GM13976 (cell line): Measurements from ENCODE around the gene MRTFA.
"Not testable (repeated sequence)": the region's sequence is repeated elsewhere in the genome, so short reads cannot be mapped to it uniquely, and the experiment has no call there.

Source experiments
- DNase-seq: peaks from one replicate; pipeline ENCODE4 v3.0.0; 2012; ENCODE audit warnings: low spot score
- CTCF ChIP-seq: IDR thresholded peaks from 2 replicates; pipeline ENCODE4 v1.5.1; 2012; ENCODE audit warnings: borderline replicate concordance, mild to moderate bottlenecking; ENCODE audit not compliant: insufficient read depth; ENCODE audit errors: extremely low read depth, missing control alignments, control extremely low read depth
- in situ Hi-C: fragments of 300-500 bp; cut with MboI; formaldehyde crosslinking; loops from one replicate; pipeline ENCODE4 v1.12.0; 2022; ENCODE audit warnings: low sequenced_read_pairs, mixed read lengths, inconsistent platforms; ENCODE audit not compliant: unreplicated experiment

The MRTFA gene

GRCh38 chr22:40511604-40512003, 124.9 kb downstream of the MRTFA start:
- no peak for TF ChIP-seq CTCF
- no peak for DNase-seq
- in situ Hi-C loops = no loop called here

- in situ Hi-C loops = no loop called here
- DNase-seq = no peak
- TF ChIP-seq CTCF = no peak
Measured at GRCh38 chr22:40510631-40511364, 125.7 kb downstream of the MRTFA start.

GRCh38 chr22:40509401-40510134, 127.0 kb downstream of the MRTFA start:
- no peak for DNase-seq
- in situ Hi-C loops = no loop called here
- TF ChIP-seq CTCF = no peak

GRCh38 chr22:40508046-40508445, 128.5 kb downstream of the MRTFA start:
- DNase-seq, in situ Hi-C loops: not testable (repeated sequence)

GRCh38 chr22:40507491-40507890, 129.0 kb downstream of the MRTFA start:
- DNase-seq = no peak
- TF ChIP-seq CTCF = no peak
- in situ Hi-C loops = no loop called here

GRCh38 chr22:40506762-40507161, 129.8 kb downstream of the MRTFA start:
- TF ChIP-seq CTCF = no peak
- DNase-seq = no peak

More at GRCh38 chr22:40506762-40507161, 129.8 kb downstream of the MRTFA start:
- in situ Hi-C loops = no loop called here
